Measurements from ENCODE around the gene HNRNPH1.

The HNRNPH1 gene

GRCh38 chr5:179564526-179564925 is 58.9 kb downstream of the HNRNPH1 start:
- Histone ChIP-seq H3K79me2 (ENCODE audit: control insufficient read depth, insufficient read depth, low read length, unreplicated experiment) (peaks cover 6% of the 10 kb centered on the region), H3K4me1 (ENCODE audit: control insufficient read depth, insufficient read depth, low read length, unreplicated experiment) (peaks cover 4% of the 10 kb centered on the region), H3K27ac (ENCODE audit: low read depth, low read length) (no peak overlapping the region), H3K27me3 (ENCODE audit: insufficient read depth, low read length) (no peaks in the 10 kb centered on the region), H3K36me3 (ENCODE audit: insufficient read depth, low read length) (peaks cover 8% of the 10 kb centered on the region; the same call in 1 of the 2 replicates), H3K4me3 (ENCODE audit: low read depth, low read length) (no peak overlapping the region), H2AFZ (ENCODE audit: low read length, unreplicated experiment) (no peak overlapping the region)

Data from ACC112 (cell line).